Neural progenitor cell (in vitro differentiated cells): ENCODE results near the gene OTOGL. TPM values are rescaled to one million over a fixed set of nuclear protein-coding genes. Genes with fewer than 3 reads are reported as not detected.
"Not testable (repeated sequence)": the region's sequence is repeated elsewhere in the genome, so short reads cannot be mapped to it uniquely, and the experiment has no call there.

Source experiments
- DNase-seq: peaks from one replicate; pipeline ENCODE4 v3.0.0-alpha.2; 2016; ENCODE audit warnings: low spot score
- H2AFZ ChIP-seq: fragments of 200-600 bp; sonication (generic); replicated peaks from 2 replicates; pipeline ENCODE4 v1.6.1; 2016; ENCODE audit warnings: antibody characterized with exemption
- H3F3A ChIP-seq: fragments of 200-600 bp; sonication (generic); 2 replicates; pipeline ENCODE4 v1.6.1; 2016; ENCODE audit warnings: antibody characterized with exemption, low read depth
- H3K27ac ChIP-seq: fragments of 200-600 bp; sonication (generic); 2 replicates; pipeline ENCODE4 v1.5.1; 2016; ENCODE audit warnings: mild to moderate bottlenecking
- H3K27me3 ChIP-seq: fragments of 200-600 bp; sonication (generic); 2 replicates; pipeline ENCODE4 v1.6.1; 2016; ENCODE audit warnings: mild to moderate bottlenecking, moderate library complexity
- H3K36me3 ChIP-seq: fragments of 200-600 bp; sonication (generic); 2 replicates; pipeline ENCODE4 v1.5.1; 2016
- H3K4me1 ChIP-seq: fragments of 200-600 bp; sonication (generic); 2 replicates; pipeline ENCODE4 v1.6.1; 2016; ENCODE audit warnings: mixed run types
- H3K4me2 ChIP-seq: fragments of 200-600 bp; sonication (generic); 2 replicates; pipeline ENCODE4 v1.6.1; 2016
- H3K4me3 ChIP-seq: fragments of 200-600 bp; sonication (generic); 2 replicates; pipeline ENCODE4 v1.5.1; 2016
- H3K79me2 ChIP-seq: fragments of 200-600 bp; sonication (generic); 2 replicates; pipeline ENCODE4 v1.6.1; 2016; ENCODE audit warnings: low read depth
- H3K9ac ChIP-seq: fragments of 200-600 bp; sonication (generic); 2 replicates; pipeline ENCODE4 v1.6.1; 2016
- H3K9me3 ChIP-seq: fragments of 200-600 bp; sonication (generic); 2 replicates; pipeline ENCODE4 v1.5.1; 2016; ENCODE audit warnings: low read depth
- H4K20me1 ChIP-seq: fragments of 200-600 bp; sonication (generic); 2 replicates; pipeline ENCODE4 v1.6.1; 2016; ENCODE audit warnings: low read depth
- H3K27ac Mint-ChIP-seq: 3 replicates; pipeline ENCODE4 v1.8.0; 2021; ENCODE audit warnings: mixed read lengths
- H3K27me3 Mint-ChIP-seq: 2 replicates; pipeline ENCODE4 v1.8.0; 2022; ENCODE audit warnings: low read depth, mild to moderate bottlenecking, inconsistent platforms, moderate library complexity, mixed read lengths; ENCODE audit not compliant: insufficient read depth
- H3K36me3 Mint-ChIP-seq: 3 replicates; pipeline ENCODE4 v1.8.0; 2021; ENCODE audit warnings: mixed read lengths
- H3K4me1 Mint-ChIP-seq: 3 replicates; pipeline ENCODE4 v1.8.0; 2021; ENCODE audit warnings: mixed read lengths
- H3K4me3 Mint-ChIP-seq: 3 replicates; pipeline ENCODE4 v1.8.0; 2021; ENCODE audit warnings: mild to moderate bottlenecking, moderate library complexity, mixed read lengths
- H3K9me3 Mint-ChIP-seq: 3 replicates; pipeline ENCODE4 v1.8.0; 2020; ENCODE audit warnings: mixed read lengths
- CTCF ChIP-seq: fragments of 200-600 bp; sonication (generic); IDR thresholded peaks from 2 replicates; pipeline ENCODE4 v1.5.1; 2017; ENCODE audit warnings: antibody characterized with exemption, mild to moderate bottlenecking
- EZH2 ChIP-seq: fragments of 200-600 bp; sonication (generic); IDR thresholded peaks from 2 replicates; pipeline ENCODE4 v1.6.1; 2017; ENCODE audit warnings: antibody characterized with exemption, mild to moderate bottlenecking, moderate library complexity
- EZH2phosphoT487 ChIP-seq: fragments of 200-600 bp; sonication (generic); IDR thresholded peaks from 2 replicates; pipeline ENCODE4 v1.6.1; 2017; ENCODE audit warnings: antibody characterized with exemption
- total RNA-seq: library from RNA; depleted of rRNA; stranded (reverse); fragments of >200 nt; gene quantifications from 2 replicates; pipeline ENCODE4 v1.2.3, GENCODE V29; 2015; ENCODE audit warnings: low replicate concordance

The OTOGL gene
- total RNA-seq, 1 donor from 2014 or later, result 0.13 TPM

- H3F3A ChIP-seq, result no peaks in the 10 kb centered on the region
- no peaks in the 10 kb centered on the region for H3K36me3 Mint-ChIP-seq
- H2AFZ ChIP-seq, result no peak overlapping the region
- no peak for DNase-seq
- H3K4me1 Mint-ChIP-seq, result no peaks in the 10 kb centered on the region
- no peaks in the 10 kb centered on the region for H3K27me3 Mint-ChIP-seq
- H3K9ac ChIP-seq, result no peak overlapping the region
- H3K4me1 ChIP-seq, result no peaks in the 10 kb centered on the region
- H3K4me3 ChIP-seq, result no peak overlapping the region
- no peaks in the 10 kb centered on the region for H3K9me3 Mint-ChIP-seq
- TF ChIP-seq EZH2phosphoT487, result no peak
- TF ChIP-seq CTCF, result no peak
- no peak for TF ChIP-seq EZH2
- H3K79me2 ChIP-seq, result no peaks in the 10 kb centered on the region
- no peaks in the 10 kb centered on the region for H3K27me3 ChIP-seq
- no peaks in the 10 kb centered on the region for H3K36me3 ChIP-seq
- H3K9me3 ChIP-seq, result no peaks in the 10 kb centered on the region
- no peak overlapping the region for H3K27ac ChIP-seq
- no peak overlapping the region for H3K27ac Mint-ChIP-seq
- H4K20me1 ChIP-seq, result no peaks in the 10 kb centered on the region
- H3K4me3 Mint-ChIP-seq, result no peak overlapping the region
- no peak overlapping the region for H3K4me2 ChIP-seq
Observed at GRCh38 chr12:80059875-80060274, 39.5 kb upstream of the OTOGL start.

GRCh38 chr12:80064269-80064668 lies 35.1 kb upstream of the OTOGL start:
- H3K9ac ChIP-seq, result no peak overlapping the region
- no peak overlapping the region for H3K4me3 ChIP-seq
- TF ChIP-seq EZH2 (no peak), EZH2phosphoT487 (no peak), CTCF (no peak)
- no peaks in the 10 kb centered on the region for H3K27me3 Mint-ChIP-seq
- H3K27me3 ChIP-seq, result no peaks in the 10 kb centered on the region
- H4K20me1 ChIP-seq, result no peaks in the 10 kb centered on the region
- no peaks in the 10 kb centered on the region for H3K4me1 Mint-ChIP-seq
- no peaks in the 10 kb centered on the region for H3K79me2 ChIP-seq
- H3K36me3 ChIP-seq, result no peaks in the 10 kb centered on the region
- no peak overlapping the region for H3K4me2 ChIP-seq
- no peak overlapping the region for H3K4me3 Mint-ChIP-seq
- H3F3A ChIP-seq, result no peaks in the 10 kb centered on the region
- no peak overlapping the region for H2AFZ ChIP-seq
- no peaks in the 10 kb centered on the region for H3K4me1 ChIP-seq
- no peaks in the 10 kb centered on the region for H3K9me3 Mint-ChIP-seq
- H3K9me3 ChIP-seq, result no peaks in the 10 kb centered on the region
- no peak overlapping the region for H3K27ac ChIP-seq
- DNase-seq, result no peak
- no peak overlapping the region for H3K27ac Mint-ChIP-seq
- no peaks in the 10 kb centered on the region for H3K36me3 Mint-ChIP-seq

- no peaks in the 10 kb centered on the region for H3K79me2 ChIP-seq
- TF ChIP-seq CTCF, result no peak
- no peak for TF ChIP-seq EZH2
- no peak for TF ChIP-seq EZH2phosphoT487
- Mint-ChIP-seq H3K9me3 (no peaks in the 10 kb centered on the region), H3K27ac (no peak overlapping the region), H3K4me3 (no peak overlapping the region), H3K36me3 (no peaks in the 10 kb centered on the region), H3K27me3 (no peaks in the 10 kb centered on the region), H3K4me1 (no peaks in the 10 kb centered on the region)
- H4K20me1 ChIP-seq, result no peaks in the 10 kb centered on the region
- no peak overlapping the region for H3K4me3 ChIP-seq
- H3K27ac ChIP-seq, result no peak overlapping the region
- H3K9me3 ChIP-seq, result no peaks in the 10 kb centered on the region
- H3K27me3 ChIP-seq, result no peaks in the 10 kb centered on the region
- no peak overlapping the region for H2AFZ ChIP-seq
- H3K36me3 ChIP-seq, result no peaks in the 10 kb centered on the region
- no peak for DNase-seq
- H3K9ac ChIP-seq, result no peak overlapping the region
- H3F3A ChIP-seq, result no peaks in the 10 kb centered on the region
- no peak overlapping the region for H3K4me2 ChIP-seq
- no peaks in the 10 kb centered on the region for H3K4me1 ChIP-seq
Observed at GRCh38 chr12:80064951-80065350, 34.4 kb upstream of the OTOGL start.

- Mint-ChIP-seq H3K36me3 (no peaks in the 10 kb centered on the region), H3K27ac (no peak overlapping the region), H3K4me1 (no peaks in the 10 kb centered on the region), H3K9me3 (no peaks in the 10 kb centered on the region), H3K4me3 (no peak overlapping the region), H3K27me3 (no peaks in the 10 kb centered on the region)
- Histone ChIP-seq H3K79me2 (no peaks in the 10 kb centered on the region), H3K27me3 (no peaks in the 10 kb centered on the region), H3K4me3 (no peak overlapping the region), H3K4me1 (no peaks in the 10 kb centered on the region), H2AFZ (peak overlapping the region; percentile 67), H3K4me2 (no peak overlapping the region), H4K20me1 (no peaks in the 10 kb centered on the region), H3K36me3 (no peaks in the 10 kb centered on the region), H3K27ac (no peak overlapping the region), H3K9me3 (no peaks in the 10 kb centered on the region), H3F3A (no peaks in the 10 kb centered on the region), H3K9ac (no peak overlapping the region)
- peak; percentile 39 for DNase-seq
- peak; percentile 19 for TF ChIP-seq CTCF
- no peak for TF ChIP-seq EZH2
- no peak for TF ChIP-seq EZH2phosphoT487
Observed at GRCh38 chr12:80068173-80068572, 31.2 kb upstream of the OTOGL start.

GRCh38 chr12:80083892-80084614 lies 15.3 kb upstream of the OTOGL start:
- not testable (repeated sequence) for H3K36me3 Mint-ChIP-seq, H3K9ac ChIP-seq, H3K9me3 ChIP-seq, H3K27me3 Mint-ChIP-seq, H3K4me3 Mint-ChIP-seq, H3K4me1 Mint-ChIP-seq, H3K4me3 ChIP-seq, H3K4me2 ChIP-seq, H3K27ac Mint-ChIP-seq, H3K36me3 ChIP-seq, H4K20me1 ChIP-seq, H3K27me3 ChIP-seq, H3K27ac ChIP-seq, H3K79me2 ChIP-seq, H3F3A ChIP-seq, H3K4me1 ChIP-seq
- peak; percentile 8 for DNase-seq
- H2AFZ ChIP-seq, result peak overlapping the region; percentile 82
- peaks cover 18% of the 10 kb centered on the region for H3K9me3 Mint-ChIP-seq
